ENCODE data around the gene BTBD9.

The BTBD9 gene

GRCh38 chr6:38169977-38170526, 469.7 kb downstream of the BTBD9 start:
- TF ChIP-seq GATA1 (IDR thresholded peaks at IDR 0.05; ENCODE audit: low read depth, low read length) = no peak
- TF ChIP-seq POLR2A (IDR thresholded peaks at IDR 0.05; ENCODE audit: low read length) = no peak
- no peak for DNase-seq

GRCh38 chr6:38169221-38169976, 470.3 kb downstream of the BTBD9 start:
- TF ChIP-seq POLR2A (IDR thresholded peaks at IDR 0.05; ENCODE audit: low read length) (no peak), GATA1 (IDR thresholded peaks at IDR 0.05; ENCODE audit: low read depth, low read length) (no peak)

GRCh38 chr6:38168699-38169098, 471.0 kb downstream of the BTBD9 start:
- no peak for DNase-seq

More at GRCh38 chr6:38169221-38169976, 470.3 kb downstream of the BTBD9 start:
- DNase-seq = no peak

GRCh38 chr6:38168126-38168525, 471.6 kb downstream of the BTBD9 start:
- TF ChIP-seq GATA1 (IDR thresholded peaks at IDR 0.05; ENCODE audit: low read depth, low read length) (no peak), POLR2A (IDR thresholded peaks at IDR 0.05; ENCODE audit: low read length) (no peak)
- DNase-seq = no peak

More at GRCh38 chr6:38168699-38169098, 471.0 kb downstream of the BTBD9 start:
- TF ChIP-seq GATA1 (IDR thresholded peaks at IDR 0.05; ENCODE audit: low read depth, low read length) (no peak), POLR2A (IDR thresholded peaks at IDR 0.05; ENCODE audit: low read length) (no peak)

- DNase-seq = no peak
- no peak for TF ChIP-seq POLR2A (IDR thresholded peaks at IDR 0.05; ENCODE audit: low read length)
- TF ChIP-seq GATA1 (IDR thresholded peaks at IDR 0.05; ENCODE audit: low read depth, low read length) = no peak
These were observed 472.1 kb downstream of the BTBD9 start for GRCh38 chr6:38167598-38167997.

- no peak for DNase-seq
- TF ChIP-seq POLR2A (IDR thresholded peaks at IDR 0.05; ENCODE audit: low read length) (no peak), GATA1 (IDR thresholded peaks at IDR 0.05; ENCODE audit: low read depth, low read length) (no peak)
These were observed 473.1 kb downstream of the BTBD9 start for GRCh38 chr6:38166411-38167240.

- no peak for TF ChIP-seq GATA1 (IDR thresholded peaks at IDR 0.05; ENCODE audit: low read depth, low read length)
- TF ChIP-seq POLR2A (IDR thresholded peaks at IDR 0.05; ENCODE audit: low read length) = no peak
- DNase-seq = no peak
These were observed 475.0 kb downstream of the BTBD9 start for GRCh38 chr6:38164671-38165108.

GRCh38 chr6:38164131-38164481, 475.6 kb downstream of the BTBD9 start:
- no peak for TF ChIP-seq POLR2A (IDR thresholded peaks at IDR 0.05; ENCODE audit: low read length)
- TF ChIP-seq GATA1 (IDR thresholded peaks at IDR 0.05; ENCODE audit: low read depth, low read length) = no peak
- DNase-seq = no peak

- TF ChIP-seq POLR2A (IDR thresholded peaks at IDR 0.05; ENCODE audit: low read length) (no peak), GATA1 (IDR thresholded peaks at IDR 0.05; ENCODE audit: low read depth, low read length) (no peak)
- DNase-seq = no peak
These were observed 476.3 kb downstream of the BTBD9 start for GRCh38 chr6:38163186-38164130.

GRCh38 chr6:38162493-38163185, 477.1 kb downstream of the BTBD9 start:
- DNase-seq = no peak
- no peak for TF ChIP-seq POLR2A (IDR thresholded peaks at IDR 0.05; ENCODE audit: low read length)
- no peak for TF ChIP-seq GATA1 (IDR thresholded peaks at IDR 0.05; ENCODE audit: low read depth, low read length)

GRCh38 chr6:38161754-38162492, 477.8 kb downstream of the BTBD9 start:
- no peak for DNase-seq
- TF ChIP-seq POLR2A (IDR thresholded peaks at IDR 0.05; ENCODE audit: low read length) (no peak), GATA1 (IDR thresholded peaks at IDR 0.05; ENCODE audit: low read depth, low read length) (no peak)

- TF ChIP-seq GATA1 (IDR thresholded peaks at IDR 0.05; ENCODE audit: low read depth, low read length) = no peak
- TF ChIP-seq POLR2A (IDR thresholded peaks at IDR 0.05; ENCODE audit: low read length) = no peak
- no peak for DNase-seq
These were observed 478.4 kb downstream of the BTBD9 start for GRCh38 chr6:38161331-38161730.

All from erythroblast (primary cell).